Measurements from ENCODE around the gene PRELID3B.

- TF ChIP-seq EZH2 (IDR thresholded peaks at IDR 0.05) = no peak
- TF ChIP-seq CTCF (IDR thresholded peaks at IDR 0.05) = no peak
- no peak for TF ChIP-seq EZH2phosphoT487 (IDR thresholded peaks at IDR 0.05)
Measured at GRCh38 chr20:59008715-59009336, 33.8 kb downstream of the PRELID3B start.

Measured in neural progenitor cell (in vitro differentiated cells).